Hepatocyte (in vitro differentiated cells): ENCODE results near the gene FRMPD4.

Source experiments
- EZH2 ChIP-seq: fragments of 200-600 bp; sonication (generic); IDR thresholded peaks from 2 replicates; pipeline ENCODE4 v1.6.1; 2016; ENCODE audit warnings: antibody characterized with exemption, mild to moderate bottlenecking, borderline replicate concordance
- EZH2phosphoT487 ChIP-seq: fragments of 200-600 bp; sonication (generic); IDR thresholded peaks from one replicate; pipeline ENCODE4 v1.6.1; 2018; ENCODE audit warnings: antibody characterized with exemption, mild to moderate bottlenecking, low read depth, moderate library complexity; ENCODE audit not compliant: unreplicated experiment, severe bottlenecking
- TF ChIP-seq, protein P1 (sequence below): fragments of 200-600 bp; sonication (generic); IDR thresholded peaks from 2 replicates; pipeline ENCODE4 v1.5.1; 2016; ENCODE audit warnings: antibody characterized with exemption, mild to moderate bottlenecking; ENCODE audit not compliant: poor library complexity

DNA sequence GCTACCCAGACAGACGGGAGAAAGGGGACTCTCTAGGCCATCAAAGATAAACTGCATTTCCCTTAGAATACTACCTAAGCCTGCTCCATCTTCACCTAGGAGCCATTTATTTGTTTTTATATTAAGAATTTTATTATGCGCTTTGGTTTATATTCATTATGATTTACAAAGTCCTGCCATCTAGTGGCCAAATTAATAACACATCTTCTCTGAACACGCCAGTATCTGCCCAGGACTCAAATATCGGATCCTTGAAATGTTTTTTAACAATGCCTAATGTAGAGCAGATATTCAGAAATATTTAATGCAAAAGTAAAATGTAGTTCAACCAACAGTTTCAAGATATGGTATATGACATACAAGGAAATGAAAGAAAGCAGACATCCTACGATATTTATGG lies 632.2 kb downstream of the FRMPD4 start:
- TF ChIP-seq, protein P1, sequence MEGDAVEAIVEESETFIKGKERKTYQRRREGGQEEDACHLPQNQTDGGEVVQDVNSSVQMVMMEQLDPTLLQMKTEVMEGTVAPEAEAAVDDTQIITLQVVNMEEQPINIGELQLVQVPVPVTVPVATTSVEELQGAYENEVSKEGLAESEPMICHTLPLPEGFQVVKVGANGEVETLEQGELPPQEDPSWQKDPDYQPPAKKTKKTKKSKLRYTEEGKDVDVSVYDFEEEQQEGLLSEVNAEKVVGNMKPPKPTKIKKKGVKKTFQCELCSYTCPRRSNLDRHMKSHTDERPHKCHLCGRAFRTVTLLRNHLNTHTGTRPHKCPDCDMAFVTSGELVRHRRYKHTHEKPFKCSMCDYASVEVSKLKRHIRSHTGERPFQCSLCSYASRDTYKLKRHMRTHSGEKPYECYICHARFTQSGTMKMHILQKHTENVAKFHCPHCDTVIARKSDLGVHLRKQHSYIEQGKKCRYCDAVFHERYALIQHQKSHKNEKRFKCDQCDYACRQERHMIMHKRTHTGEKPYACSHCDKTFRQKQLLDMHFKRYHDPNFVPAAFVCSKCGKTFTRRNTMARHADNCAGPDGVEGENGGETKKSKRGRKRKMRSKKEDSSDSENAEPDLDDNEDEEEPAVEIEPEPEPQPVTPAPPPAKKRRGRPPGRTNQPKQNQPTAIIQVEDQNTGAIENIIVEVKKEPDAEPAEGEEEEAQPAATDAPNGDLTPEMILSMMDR: peak; percentile 52
- TF ChIP-seq EZH2: no peak
- TF ChIP-seq EZH2phosphoT487: no peak
